SK-N-SH (cell line): ENCODE data around the gene CERCAM. TPM values are rescaled to one million over a fixed set of nuclear protein-coding genes. Genes with fewer than 3 reads are reported as not detected.

Source experiments
- CTCF ChIA-PET: fragments of 300-600, 350-600 bp; formaldehyde crosslinking; extraction: SDS; loops from one replicate; lab custom pipeline; 2021; lab: Yijun Ruan, JAX
- POLR2A ChIA-PET: fragments of 350-600 bp; sonication (Branson Sonifier 250); formaldehyde crosslinking; extraction: SDS; loops from one replicate; lab custom pipeline; 2020; ENCODE audit warnings: antibody characterized with exemption, inconsistent platforms; lab: Yijun Ruan, JAX
- DNase-seq: peaks from one replicate; pipeline ENCODE4 v3.0.0; 2012
- H2AFZ ChIP-seq: fragments of 200-600 bp; sonication (generic); 2 replicates; pipeline ENCODE4 v1.8.1; 2016; ENCODE audit warnings: antibody characterized with exemption, mild to moderate bottlenecking, low read depth
- H3F3A ChIP-seq: fragments of 200-600 bp; sonication (generic); replicated peaks from 2 replicates; pipeline ENCODE3; 2016; ENCODE audit warnings: antibody characterized with exemption, mild to moderate bottlenecking; ENCODE audit not compliant: insufficient read depth
- H3K27ac ChIP-seq, 2 experiments: fragments of 200-500 bp in 1 of 2; fragments of 200-600 bp in 1 of 2; sonication (Bioruptor generic) in 1 of 2; sonication (generic), shearing (Covaris generic) in 1 of 2; 2 replicates each; pipeline versions ENCODE4 v1.5.1 to v1.6.1; 2014 to 2016; ENCODE audit warnings: low read depth in 2 of 2, inconsistent platforms in 1 of 2, low read length in 1 of 2, mild to moderate bottlenecking in 1 of 2, mixed read lengths in 1 of 2
- H3K27me3 ChIP-seq: fragments of 200-600 bp; sonication (generic), shearing (Covaris generic); 2 replicates; pipeline ENCODE4 v1.6.1; 2016; ENCODE audit warnings: mixed run types; ENCODE audit not compliant: insufficient read depth
- H3K36me3 ChIP-seq, 2 experiments: fragments of 200-500 bp in 1 of 2; fragments of 200-600 bp in 1 of 2; sonication (Bioruptor generic) in 1 of 2; sonication (generic) in 1 of 2; replicated peaks in 1 of 2; 2 replicates each; pipeline versions ENCODE3 to v1.5.1; 2014 to 2016; ENCODE audit warnings: low read length in 1 of 2, mild to moderate bottlenecking in 1 of 2; ENCODE audit not compliant: insufficient read depth in 2 of 2, control insufficient read depth in 1 of 2
- H3K4me1 ChIP-seq, 2 experiments: fragments of 200-500 bp in 1 of 2; fragments of 200-600 bp in 1 of 2; sonication (Bioruptor generic) in 1 of 2; sonication (generic), shearing (Covaris generic) in 1 of 2; 2 replicates each; pipeline versions ENCODE4 v1.5.1 to v1.6.1; 2014 to 2016; ENCODE audit warnings: low read depth in 1 of 2, low read length in 1 of 2, mixed run types in 1 of 2; ENCODE audit not compliant: insufficient read depth in 2 of 2, control insufficient read depth in 1 of 2
- H3K4me2 ChIP-seq: fragments of 200-600 bp; sonication (generic), shearing (Covaris generic); 2 replicates; pipeline ENCODE4 v1.6.1; 2017; ENCODE audit warnings: mixed run types
- H3K4me3 ChIP-seq, 2 experiments: fragments of 200-500 bp in 1 of 2; fragments of 200-600 bp in 1 of 2; sonication (Bioruptor generic) in 1 of 2; sonication (generic), shearing (Covaris generic) in 1 of 2; 2 replicates each; pipeline versions ENCODE4 v1.5.1 to v1.8.1; 2014 to 2016; ENCODE audit warnings: low read depth in 2 of 2, inconsistent platforms in 1 of 2, low read length in 1 of 2, mild to moderate bottlenecking in 1 of 2, mixed read lengths in 1 of 2, moderate library complexity in 1 of 2
- H3K79me2 ChIP-seq: fragments of 200-600 bp; sonication (generic); 2 replicates; pipeline ENCODE4 v1.8.1; 2017; ENCODE audit warnings: mild to moderate bottlenecking; ENCODE audit not compliant: insufficient read depth
- H3K9ac ChIP-seq: fragments of 200-600 bp; sonication (generic); 2 replicates; pipeline ENCODE4 v1.6.1; 2017; ENCODE audit warnings: mixed run types
- H3K9me2 ChIP-seq: fragments of 200-600 bp; sonication (generic); 2 replicates; pipeline ENCODE4 v1.6.1; 2017; ENCODE audit warnings: mixed run types
- H3K9me3 ChIP-seq: fragments of 200-600 bp; sonication (generic); 2 replicates; pipeline ENCODE4 v1.6.1; 2017; ENCODE audit warnings: mixed run types, mild to moderate bottlenecking, moderate library complexity
- H4K20me1 ChIP-seq: fragments of 200-600 bp; sonication (generic); 2 replicates; pipeline ENCODE4 v1.6.1; 2017; ENCODE audit warnings: mild to moderate bottlenecking, mixed run types; ENCODE audit not compliant: insufficient read depth
- FOXJ3 ChIP-seq: sonication (generic); formaldehyde crosslinking; IDR thresholded peaks from 2 replicates; pipeline ENCODE4 v1.5.1; 2020; ENCODE audit warnings: mild to moderate bottlenecking, missing genetic modification reagents
- FOXM1 ChIP-seq: IDR thresholded peaks from 2 replicates; pipeline ENCODE4 v1.4.0; 2012; ENCODE audit warnings: low read depth, mild to moderate bottlenecking
- GABPA ChIP-seq: IDR thresholded peaks from 2 replicates; pipeline ENCODE4 v1.4.0; 2012; ENCODE audit warnings: low read depth, mild to moderate bottlenecking
- MEF2A ChIP-seq: IDR thresholded peaks from 2 replicates; pipeline ENCODE4 v1.4.0; 2012; ENCODE audit warnings: low read depth, borderline replicate concordance
- MXI1 ChIP-seq: IDR thresholded peaks from 2 replicates; pipeline ENCODE4 v1.6.1; 2012; ENCODE audit warnings: mild to moderate bottlenecking, low read depth, low read length, improper control_type of control experiment
- NFIC ChIP-seq: IDR thresholded peaks from 2 replicates; pipeline ENCODE4 v1.4.0; 2012; ENCODE audit warnings: borderline replicate concordance
- RAD21 ChIP-seq: IDR thresholded peaks from 2 replicates; pipeline ENCODE4 v1.6.1; 2012; ENCODE audit warnings: mild to moderate bottlenecking, low read length
- RFX5 ChIP-seq: IDR thresholded peaks from 2 replicates; pipeline ENCODE4 v1.6.1; 2012; ENCODE audit warnings: mild to moderate bottlenecking, improper control_type of control experiment, low read length
- RXRA ChIP-seq: IDR thresholded peaks from 2 replicates; pipeline ENCODE4 v1.4.0; 2012; ENCODE audit warnings: low read depth, mild to moderate bottlenecking, borderline replicate concordance
- TAF1 ChIP-seq: IDR thresholded peaks from 2 replicates; pipeline ENCODE4 v1.6.1; 2012; ENCODE audit warnings: low read depth, mild to moderate bottlenecking, low read length, moderate library complexity, borderline replicate concordance
- TCF12 ChIP-seq: IDR thresholded peaks from 2 replicates; pipeline ENCODE4 v1.4.0; 2012
- TEAD4 ChIP-seq: IDR thresholded peaks from 2 replicates; pipeline ENCODE4 v1.4.0; 2012; ENCODE audit warnings: mild to moderate bottlenecking, borderline replicate concordance; ENCODE audit not compliant: insufficient read depth
- WGBS: methylation state at CpG from one replicate; pipeline ENCODE4 v1.1.6; 2017; ENCODE audit warnings: low lambda C conversion rate; 5-methylcytosine and 5-hydroxymethylcytosine counted together
- polyA plus RNA-seq, 3 experiments: library from polyadenylated mRNA; depleted of rRNA; stranded (reverse); fragments of >200 nt; gene quantifications; 2 replicates each; pipeline ENCODE4 v1.2.3, GENCODE V29; 2012
- TF ChIP-seq, protein P1 (sequence below): IDR thresholded peaks from 2 replicates; pipeline ENCODE4 v1.4.0; 2012; ENCODE audit warnings: low read depth
- TF ChIP-seq, protein P2 (sequence below): fragments of 150-350 bp; IDR thresholded peaks from 2 replicates; pipeline ENCODE4 v1.6.1; 2017; ENCODE audit warnings: antibody characterized with exemption, low read length, low read depth, borderline replicate concordance
- TF ChIP-seq, protein P3 (sequence below): IDR thresholded peaks from 2 replicates; pipeline ENCODE4 v1.4.0; 2012; ENCODE audit warnings: low read depth, borderline replicate concordance
- TF ChIP-seq, protein P4 (sequence below): IDR thresholded peaks from 2 replicates; pipeline ENCODE4 v1.4.0; 2012; ENCODE audit warnings: low read depth, borderline replicate concordance
- TF ChIP-seq, protein P5 (sequence below): IDR thresholded peaks from 2 replicates; pipeline ENCODE4 v1.6.1; 2012; ENCODE audit warnings: mild to moderate bottlenecking, low read depth, low read length, moderate library complexity
- TF ChIP-seq, protein P6 (sequence below): IDR thresholded peaks from 2 replicates; pipeline ENCODE4; 2012
- TF ChIP-seq, protein P7 (sequence below): fragments of 150-350 bp; IDR thresholded peaks from 2 replicates; pipeline ENCODE4 v1.6.1; 2016; ENCODE audit warnings: mild to moderate bottlenecking, low read depth, low read length

Gene CERCAM
- polyA plus RNA-seq, 1 of the 3 experiments (the other 2 are of a cell fraction): 131 TPM

DNA sequence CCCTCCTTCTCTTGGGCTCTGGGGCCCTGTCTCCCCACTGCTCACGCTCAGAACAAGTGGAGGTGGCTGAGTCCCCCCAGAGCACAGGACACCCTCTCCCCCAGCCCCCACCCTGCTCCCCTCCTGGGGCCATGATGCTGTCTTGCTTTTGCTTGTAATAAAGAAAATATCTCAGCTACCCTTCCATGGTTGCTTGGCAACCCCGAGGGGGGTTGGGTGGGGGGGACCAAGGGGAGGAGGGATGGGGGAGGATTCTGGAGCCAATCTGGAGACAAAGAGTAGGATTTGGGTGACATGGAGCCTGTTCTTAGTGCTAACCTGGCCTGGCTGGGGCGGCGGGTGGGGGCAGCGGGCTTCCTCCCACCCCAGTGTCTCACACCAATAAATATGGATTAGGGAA, 16.1 kb upstream of the CERCAM start:
- H3K4me2 ChIP-seq: no peak overlapping the region
- H3F3A ChIP-seq: no peaks in the 10 kb centered on the region
- H3K9ac ChIP-seq: no peak overlapping the region
- no peak overlapping the region for H3K27ac ChIP-seq
- H3K4me1 ChIP-seq: no peaks in the 10 kb centered on the region
- H3K79me2 ChIP-seq: no peaks in the 10 kb centered on the region
- H3K4me3 ChIP-seq: no peak overlapping the region
- H4K20me1 ChIP-seq: no peaks in the 10 kb centered on the region
- POLR2A ChIA-PET: no interaction called here
- no peaks in the 10 kb centered on the region for H3K9me2 ChIP-seq
- CTCF ChIA-PET: interaction anchor here (0.7 to 1.1 kb wide), 2 partner anchors 16 to 201 kb away, joined by 3 to 4 read pairs; partner anchors contain the start of genes CERCAM and DNM1
- H3K9me3 ChIP-seq: no peaks in the 10 kb centered on the region
- no peak overlapping the region for H2AFZ ChIP-seq
- WGBS: 76% methylated on average over 5 of the region's 5 CpGs
- no peaks in the 10 kb centered on the region for H3K36me3 ChIP-seq
- TF ChIP-seq, protein P1, sequence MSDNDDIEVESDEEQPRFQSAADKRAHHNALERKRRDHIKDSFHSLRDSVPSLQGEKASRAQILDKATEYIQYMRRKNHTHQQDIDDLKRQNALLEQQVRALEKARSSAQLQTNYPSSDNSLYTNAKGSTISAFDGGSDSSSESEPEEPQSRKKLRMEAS: no peak
- TF ChIP-seq, protein P2, sequence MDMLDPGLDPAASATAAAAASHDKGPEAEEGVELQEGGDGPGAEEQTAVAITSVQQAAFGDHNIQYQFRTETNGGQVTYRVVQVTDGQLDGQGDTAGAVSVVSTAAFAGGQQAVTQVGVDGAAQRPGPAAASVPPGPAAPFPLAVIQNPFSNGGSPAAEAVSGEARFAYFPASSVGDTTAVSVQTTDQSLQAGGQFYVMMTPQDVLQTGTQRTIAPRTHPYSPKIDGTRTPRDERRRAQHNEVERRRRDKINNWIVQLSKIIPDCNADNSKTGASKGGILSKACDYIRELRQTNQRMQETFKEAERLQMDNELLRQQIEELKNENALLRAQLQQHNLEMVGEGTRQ: no peak
- no peak for TF ChIP-seq NFIC
- no peak for TF ChIP-seq RAD21
- no peak for TF ChIP-seq RXRA
- TF ChIP-seq GABPA: no peak
- TF ChIP-seq MEF2A: no peak
- no peak for TF ChIP-seq MXI1
- TF ChIP-seq FOXJ3: no peak
- TF ChIP-seq RFX5: no peak
- TF ChIP-seq, protein P3, sequence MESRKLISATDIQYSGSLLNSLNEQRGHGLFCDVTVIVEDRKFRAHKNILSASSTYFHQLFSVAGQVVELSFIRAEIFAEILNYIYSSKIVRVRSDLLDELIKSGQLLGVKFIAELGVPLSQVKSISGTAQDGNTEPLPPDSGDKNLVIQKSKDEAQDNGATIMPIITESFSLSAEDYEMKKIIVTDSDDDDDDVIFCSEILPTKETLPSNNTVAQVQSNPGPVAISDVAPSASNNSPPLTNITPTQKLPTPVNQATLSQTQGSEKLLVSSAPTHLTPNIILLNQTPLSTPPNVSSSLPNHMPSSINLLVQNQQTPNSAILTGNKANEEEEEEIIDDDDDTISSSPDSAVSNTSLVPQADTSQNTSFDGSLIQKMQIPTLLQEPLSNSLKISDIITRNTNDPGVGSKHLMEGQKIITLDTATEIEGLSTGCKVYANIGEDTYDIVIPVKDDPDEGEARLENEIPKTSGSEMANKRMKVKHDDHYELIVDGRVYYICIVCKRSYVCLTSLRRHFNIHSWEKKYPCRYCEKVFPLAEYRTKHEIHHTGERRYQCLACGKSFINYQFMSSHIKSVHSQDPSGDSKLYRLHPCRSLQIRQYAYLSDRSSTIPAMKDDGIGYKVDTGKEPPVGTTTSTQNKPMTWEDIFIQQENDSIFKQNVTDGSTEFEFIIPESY: no peak
- no peak for TF ChIP-seq TAF1
- TF ChIP-seq, protein P4, sequence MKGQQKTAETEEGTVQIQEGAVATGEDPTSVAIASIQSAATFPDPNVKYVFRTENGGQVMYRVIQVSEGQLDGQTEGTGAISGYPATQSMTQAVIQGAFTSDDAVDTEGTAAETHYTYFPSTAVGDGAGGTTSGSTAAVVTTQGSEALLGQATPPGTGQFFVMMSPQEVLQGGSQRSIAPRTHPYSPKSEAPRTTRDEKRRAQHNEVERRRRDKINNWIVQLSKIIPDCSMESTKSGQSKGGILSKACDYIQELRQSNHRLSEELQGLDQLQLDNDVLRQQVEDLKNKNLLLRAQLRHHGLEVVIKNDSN: no peak
- no peak for TF ChIP-seq TEAD4
- TF ChIP-seq, protein P5, sequence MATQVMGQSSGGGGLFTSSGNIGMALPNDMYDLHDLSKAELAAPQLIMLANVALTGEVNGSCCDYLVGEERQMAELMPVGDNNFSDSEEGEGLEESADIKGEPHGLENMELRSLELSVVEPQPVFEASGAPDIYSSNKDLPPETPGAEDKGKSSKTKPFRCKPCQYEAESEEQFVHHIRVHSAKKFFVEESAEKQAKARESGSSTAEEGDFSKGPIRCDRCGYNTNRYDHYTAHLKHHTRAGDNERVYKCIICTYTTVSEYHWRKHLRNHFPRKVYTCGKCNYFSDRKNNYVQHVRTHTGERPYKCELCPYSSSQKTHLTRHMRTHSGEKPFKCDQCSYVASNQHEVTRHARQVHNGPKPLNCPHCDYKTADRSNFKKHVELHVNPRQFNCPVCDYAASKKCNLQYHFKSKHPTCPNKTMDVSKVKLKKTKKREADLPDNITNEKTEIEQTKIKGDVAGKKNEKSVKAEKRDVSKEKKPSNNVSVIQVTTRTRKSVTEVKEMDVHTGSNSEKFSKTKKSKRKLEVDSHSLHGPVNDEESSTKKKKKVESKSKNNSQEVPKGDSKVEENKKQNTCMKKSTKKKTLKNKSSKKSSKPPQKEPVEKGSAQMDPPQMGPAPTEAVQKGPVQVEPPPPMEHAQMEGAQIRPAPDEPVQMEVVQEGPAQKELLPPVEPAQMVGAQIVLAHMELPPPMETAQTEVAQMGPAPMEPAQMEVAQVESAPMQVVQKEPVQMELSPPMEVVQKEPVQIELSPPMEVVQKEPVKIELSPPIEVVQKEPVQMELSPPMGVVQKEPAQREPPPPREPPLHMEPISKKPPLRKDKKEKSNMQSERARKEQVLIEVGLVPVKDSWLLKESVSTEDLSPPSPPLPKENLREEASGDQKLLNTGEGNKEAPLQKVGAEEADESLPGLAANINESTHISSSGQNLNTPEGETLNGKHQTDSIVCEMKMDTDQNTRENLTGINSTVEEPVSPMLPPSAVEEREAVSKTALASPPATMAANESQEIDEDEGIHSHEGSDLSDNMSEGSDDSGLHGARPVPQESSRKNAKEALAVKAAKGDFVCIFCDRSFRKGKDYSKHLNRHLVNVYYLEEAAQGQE: no peak
- TF ChIP-seq, protein P6, sequence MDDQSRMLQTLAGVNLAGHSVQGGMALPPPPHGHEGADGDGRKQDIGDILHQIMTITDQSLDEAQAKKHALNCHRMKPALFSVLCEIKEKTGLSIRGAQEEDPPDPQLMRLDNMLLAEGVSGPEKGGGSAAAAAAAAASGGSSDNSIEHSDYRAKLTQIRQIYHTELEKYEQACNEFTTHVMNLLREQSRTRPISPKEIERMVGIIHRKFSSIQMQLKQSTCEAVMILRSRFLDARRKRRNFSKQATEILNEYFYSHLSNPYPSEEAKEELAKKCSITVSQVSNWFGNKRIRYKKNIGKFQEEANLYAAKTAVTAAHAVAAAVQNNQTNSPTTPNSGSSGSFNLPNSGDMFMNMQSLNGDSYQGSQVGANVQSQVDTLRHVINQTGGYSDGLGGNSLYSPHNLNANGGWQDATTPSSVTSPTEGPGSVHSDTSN: no peak
- no peak for TF ChIP-seq FOXM1
- no peak for TF ChIP-seq TCF12
- TF ChIP-seq, protein P7, sequence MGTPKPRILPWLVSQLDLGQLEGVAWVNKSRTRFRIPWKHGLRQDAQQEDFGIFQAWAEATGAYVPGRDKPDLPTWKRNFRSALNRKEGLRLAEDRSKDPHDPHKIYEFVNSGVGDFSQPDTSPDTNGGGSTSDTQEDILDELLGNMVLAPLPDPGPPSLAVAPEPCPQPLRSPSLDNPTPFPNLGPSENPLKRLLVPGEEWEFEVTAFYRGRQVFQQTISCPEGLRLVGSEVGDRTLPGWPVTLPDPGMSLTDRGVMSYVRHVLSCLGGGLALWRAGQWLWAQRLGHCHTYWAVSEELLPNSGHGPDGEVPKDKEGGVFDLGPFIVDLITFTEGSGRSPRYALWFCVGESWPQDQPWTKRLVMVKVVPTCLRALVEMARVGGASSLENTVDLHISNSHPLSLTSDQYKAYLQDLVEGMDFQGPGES: no peak
- DNase-seq: no peak
- no peaks in the 10 kb centered on the region for H3K27me3 ChIP-seq
